Uterus (tissue), 2 donors: Measurements from ENCODE around the gene CIBAR2.

Experiments used
- CTCF ChIP-seq, 4 experiments: fragments of 200-600 bp in 2 of 4; fragments of 450-650 bp in 2 of 4; sonication (generic) in 2 of 4; IDR thresholded peaks; one replicate each; pipeline ENCODE4 v1.5.1; 2016 to 2019; ENCODE audit warnings: antibody characterized with exemption in 4 of 4, mild to moderate bottlenecking in 2 of 4, moderate library complexity in 1 of 4
- POLR2A ChIP-seq, 2 donors: fragments of 450-650 bp; IDR thresholded peaks; one replicate each; pipeline ENCODE4 v1.6.1; 2016; ENCODE audit warnings: antibody characterized with exemption in 2 of 2, mild to moderate bottlenecking in 1 of 2, moderate library complexity in 1 of 2

GRCh38 chr16:85092309-85092708 is 20.0 kb downstream of the CIBAR2 start:
- TF ChIP-seq CTCF (IDR thresholded peaks at IDR 0.05) (no peak), POLR2A (IDR thresholded peaks at IDR 0.05) (no peak)
